Adrenal gland (tissue), 12 donors: Measurements from ENCODE around the gene ARF6. TPM values are rescaled to one million over a fixed set of nuclear protein-coding genes. Genes with fewer than 3 reads are reported as not detected.

ENCODE experiments used
- DNase-seq, 7 donors: peaks; one replicate each; pipeline ENCODE4 v3.0.0-alpha.2; 2019 to 2020
- H3K27ac ChIP-seq, 5 donors: fragments of 200-600 bp; sonication (generic) in 4 of 5; 1 replicate in 3 of 5; 2 replicates in 2 of 5; pipeline versions ENCODE4 v1.5.1 to v1.8.0; 2016 to 2020; ENCODE audit warnings: mild to moderate bottlenecking in 1 of 5
- H3K27me3 ChIP-seq: fragments of 200-600 bp; 2 replicates; pipeline ENCODE4 v1.8.0; 2021
- H3K36me3 ChIP-seq, 2 donors: fragments of 200-600 bp; replicated peaks in 1 of 2; 1 replicate in 1 of 2; 2 replicates in 1 of 2; pipeline versions ENCODE4 v1.5.1 to v1.8.0; 2018 to 2022
- H3K4me1 ChIP-seq, 2 donors: fragments of 200-600 bp; replicated peaks in 1 of 2; 1 replicate in 1 of 2; 2 replicates in 1 of 2; pipeline versions ENCODE4 v1.5.1 to v1.8.0; 2018 to 2021
- H3K4me3 ChIP-seq, 4 donors: fragments of 200-600 bp; sonication (generic) in 3 of 4; one replicate each; pipeline ENCODE4 v1.5.1; 2016 to 2018
- H3K9me3 ChIP-seq, 3 donors: fragments of 200-600 bp; sonication (generic) in 1 of 3; replicated peaks in 1 of 3; 1 replicate in 2 of 3; 2 replicates in 1 of 3; pipeline versions ENCODE4 v1.5.1 to v1.8.0; 2016 to 2021
- POLR2A ChIP-seq, 2 donors: fragments of 450-650 bp; IDR thresholded peaks; one replicate each; pipeline ENCODE4 v1.6.1; 2017; ENCODE audit warnings: antibody characterized with exemption in 2 of 2, mild to moderate bottlenecking in 2 of 2, moderate library complexity in 1 of 2
- WGBS, 4 donors: extraction: QIAGEN DNeasy Blood & Tissue Kit in 2 of 4; methylation state at CpG; one replicate each; pipeline versions ENCODE4 v1.1.5 to v1.1.7; 2013 to 2017; 5-methylcytosine and 5-hydroxymethylcytosine counted together
- intact Hi-C, 2 donors: fragments of 100-400 bp; cut with DNase I; formaldehyde crosslinking; loops; one replicate each; pipeline versions ENCODE4 v1.14.1 to v1.15.0; 2022 to 2023
- polyA plus RNA-seq, 3 donors: library from polyadenylated mRNA; stranded (reverse); fragments of 200-250 nt in 2 of 3; fragments of 350-450 nt in 1 of 3; fragmentation: Illumina TruSeq in 1 of 3; extraction: RNeasy Lipid Tissue Mini Kit (QIAGEN cat#74804) in 1 of 3; gene quantifications; one replicate each; pipeline ENCODE4 v1.2.3, GENCODE V29; 2013 to 2014
- total RNA-seq, 9 donors: library from RNA; depleted of rRNA in 4 of 9; stranded (reverse); fragments of >200 nt in 4 of 9; fragments of 120-200 nt in 1 of 9; fragmentation: NEBNext Ultra II Directional in 1 of 9; extraction: Animal tissue kit (Norgen Biotek cat#: 25700) in 1 of 9; gene quantifications; one replicate each; pipeline versions ENCODE4 v1.1.0 to v1.2.4, GENCODE V29; 2013 to 2023
- TF ChIP-seq, protein P1 (sequence below), 6 experiments: fragments of 450-650 bp in 4 of 6; fragments of 200-600 bp in 2 of 6; sonication (generic) in 1 of 6; IDR thresholded peaks; 1 replicate in 5 of 6; 2 replicates in 1 of 6; pipeline versions ENCODE4 v1.5.1 to v1.8.0; 2016 to 2021; ENCODE audit warnings: antibody characterized with exemption in 6 of 6, mild to moderate bottlenecking in 2 of 6, moderate library complexity in 1 of 6
- donor health status: healthy with polysubstance abuse.
- donor health status: Bipolar disorder and iron deficiency.
- donor health status: DM: yes; HTN: yes; CAD: no.
- donor health status: DM: no; HTN: no; CAD: no.
- donor health status: DM: no; HTN: no; CAD: no.
- donor health status: DM: yes; HTN: yes; CAD: no.

Gene ARF6
- total and polyA plus RNA-seq, 12 donors: 13.6 to 65.8 (median 47.6) TPM

GRCh38 chr14:49862089-49862673, 30.7 kb upstream of the ARF6 start:
- H3K4me1 ChIP-seq: peaks cover 9% of the 10 kb centered on the region in 2 donors
- 1% methylated on average over 22 to 27 of the region's 30 CpGs for WGBS, 4 donors
- intact Hi-C loops: no loop called here

GRCh38 chr14:49863487-49864281, 29.2 kb upstream of the ARF6 start:
- Histone ChIP-seq H3K27ac (peak overlapping the region; percentile 97 to 99 (median 98)), H3K4me1 (peaks cover 9 to 11% of the 10 kb centered on the region in 2 donors)

More at GRCh38 chr14:49862089-49862673, 30.7 kb upstream of the ARF6 start:
- Histone ChIP-seq H3K27me3 (no peaks in the 10 kb centered on the region), H3K36me3 (no peaks in the 10 kb centered on the region), H3K4me3 (peak overlapping the region; percentile 37 to 74 (median 53)), H3K27ac (peak overlapping the region; percentile 88 to 99 (median 98)), H3K9me3 (no peaks in the 10 kb centered on the region)
- peak; percentile 82 to 96 (median 88) for DNase-seq
- peak; percentile 27 to 30 for TF ChIP-seq POLR2A (IDR thresholded peaks at IDR 0.05)
- TF ChIP-seq, protein P1, sequence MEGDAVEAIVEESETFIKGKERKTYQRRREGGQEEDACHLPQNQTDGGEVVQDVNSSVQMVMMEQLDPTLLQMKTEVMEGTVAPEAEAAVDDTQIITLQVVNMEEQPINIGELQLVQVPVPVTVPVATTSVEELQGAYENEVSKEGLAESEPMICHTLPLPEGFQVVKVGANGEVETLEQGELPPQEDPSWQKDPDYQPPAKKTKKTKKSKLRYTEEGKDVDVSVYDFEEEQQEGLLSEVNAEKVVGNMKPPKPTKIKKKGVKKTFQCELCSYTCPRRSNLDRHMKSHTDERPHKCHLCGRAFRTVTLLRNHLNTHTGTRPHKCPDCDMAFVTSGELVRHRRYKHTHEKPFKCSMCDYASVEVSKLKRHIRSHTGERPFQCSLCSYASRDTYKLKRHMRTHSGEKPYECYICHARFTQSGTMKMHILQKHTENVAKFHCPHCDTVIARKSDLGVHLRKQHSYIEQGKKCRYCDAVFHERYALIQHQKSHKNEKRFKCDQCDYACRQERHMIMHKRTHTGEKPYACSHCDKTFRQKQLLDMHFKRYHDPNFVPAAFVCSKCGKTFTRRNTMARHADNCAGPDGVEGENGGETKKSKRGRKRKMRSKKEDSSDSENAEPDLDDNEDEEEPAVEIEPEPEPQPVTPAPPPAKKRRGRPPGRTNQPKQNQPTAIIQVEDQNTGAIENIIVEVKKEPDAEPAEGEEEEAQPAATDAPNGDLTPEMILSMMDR (IDR thresholded peaks at IDR 0.05): peak; percentile 99 to 100 (median 100)

GRCh38 chr14:49865431-49865859, 27.4 kb upstream of the ARF6 start:
- no peak for TF ChIP-seq POLR2A (IDR thresholded peaks at IDR 0.05)
- TF ChIP-seq, protein P1 (IDR thresholded peaks at IDR 0.05): peak; percentile 75 to 89 (median 80)
- H3K27ac ChIP-seq: peak overlapping the region in 2 of 5 donors; percentile 34 to 98
- peaks cover 9 to 13% of the 10 kb centered on the region in 2 donors for H3K4me1 ChIP-seq
- 0 to 2% (median 1%) methylated on average over 4 of the region's 4 CpGs for WGBS, 4 donors
- no peaks in the 10 kb centered on the region for H3K9me3 ChIP-seq
- DNase-seq: peak; percentile 71 to 87 (median 78)
- no peaks in the 10 kb centered on the region for H3K36me3 ChIP-seq
- no peak overlapping the region for H3K4me3 ChIP-seq
- no peaks in the 10 kb centered on the region for H3K27me3 ChIP-seq
- intact Hi-C loops: loop anchor here in 1 of 2 donors (5.0 kb wide), 1 partner anchor 242 kb away; no protein-coding TSS in a partner anchor

More at GRCh38 chr14:49863487-49864281, 29.2 kb upstream of the ARF6 start:
- Histone ChIP-seq H3K27me3 (no peaks in the 10 kb centered on the region), H3K36me3 (no peaks in the 10 kb centered on the region), H3K9me3 (no peaks in the 10 kb centered on the region), H3K4me3 (peak overlapping the region in 2 of 4 donors; percentile 70 to 74)
- TF ChIP-seq, protein P1 (IDR thresholded peaks at IDR 0.05): no peak
- no peak for TF ChIP-seq POLR2A (IDR thresholded peaks at IDR 0.05)
- WGBS, 4 donors: 9 to 12% (median 12%) methylated on average over 9 of the region's 9 CpGs
- DNase-seq: peak; percentile 31 to 74 (median 56)
- intact Hi-C loops: no loop called here
